Adrenal gland (tissue), 12 donors: ENCODE results near the gene CDC5L. TPM values are rescaled to one million over a fixed set of nuclear protein-coding genes. Genes with fewer than 3 reads are reported as not detected.
"Not testable (repeated sequence)": the region's sequence is repeated elsewhere in the genome, so short reads cannot be mapped to it uniquely, and the experiment has no call there.

Source experiments
- DNase-seq, 7 donors: peaks; one replicate each; pipeline ENCODE4 v3.0.0-alpha.2; 2019 to 2020
- H3K27ac ChIP-seq, 5 donors: fragments of 200-600 bp; sonication (generic) in 4 of 5; 1 replicate in 3 of 5; 2 replicates in 2 of 5; pipeline versions ENCODE4 v1.5.1 to v1.8.0; 2016 to 2020; ENCODE audit warnings: mild to moderate bottlenecking in 1 of 5
- H3K27me3 ChIP-seq: fragments of 200-600 bp; 2 replicates; pipeline ENCODE4 v1.8.0; 2021
- H3K36me3 ChIP-seq, 2 donors: fragments of 200-600 bp; replicated peaks in 1 of 2; 1 replicate in 1 of 2; 2 replicates in 1 of 2; pipeline versions ENCODE4 v1.5.1 to v1.8.0; 2018 to 2022
- H3K4me1 ChIP-seq, 2 donors: fragments of 200-600 bp; replicated peaks in 1 of 2; 1 replicate in 1 of 2; 2 replicates in 1 of 2; pipeline versions ENCODE4 v1.5.1 to v1.8.0; 2018 to 2021
- H3K4me3 ChIP-seq, 4 donors: fragments of 200-600 bp; sonication (generic) in 3 of 4; one replicate each; pipeline ENCODE4 v1.5.1; 2016 to 2018
- H3K9me3 ChIP-seq, 3 donors: fragments of 200-600 bp; sonication (generic) in 1 of 3; replicated peaks in 1 of 3; 1 replicate in 2 of 3; 2 replicates in 1 of 3; pipeline versions ENCODE4 v1.5.1 to v1.8.0; 2016 to 2021
- CTCF ChIP-seq, 6 experiments: fragments of 450-650 bp in 4 of 6; fragments of 200-600 bp in 2 of 6; sonication (generic) in 1 of 6; IDR thresholded peaks; 1 replicate in 5 of 6; 2 replicates in 1 of 6; pipeline versions ENCODE4 v1.5.1 to v1.8.0; 2016 to 2021; ENCODE audit warnings: antibody characterized with exemption in 6 of 6, mild to moderate bottlenecking in 2 of 6, moderate library complexity in 1 of 6
- POLR2A ChIP-seq, 2 donors: fragments of 450-650 bp; IDR thresholded peaks; one replicate each; pipeline ENCODE4 v1.6.1; 2017; ENCODE audit warnings: antibody characterized with exemption in 2 of 2, mild to moderate bottlenecking in 2 of 2, moderate library complexity in 1 of 2
- WGBS, 4 donors: extraction: QIAGEN DNeasy Blood & Tissue Kit in 2 of 4; methylation state at CpG; one replicate each; pipeline versions ENCODE4 v1.1.5 to v1.1.7; 2013 to 2017; 5-methylcytosine and 5-hydroxymethylcytosine counted together
- intact Hi-C, 2 donors: fragments of 100-400 bp; cut with DNase I; formaldehyde crosslinking; loops; one replicate each; pipeline versions ENCODE4 v1.14.1 to v1.15.0; 2022 to 2023
- polyA plus RNA-seq, 3 donors: library from polyadenylated mRNA; stranded (reverse); fragments of 200-250 nt in 2 of 3; fragments of 350-450 nt in 1 of 3; fragmentation: Illumina TruSeq in 1 of 3; extraction: RNeasy Lipid Tissue Mini Kit (QIAGEN cat#74804) in 1 of 3; gene quantifications; one replicate each; pipeline ENCODE4 v1.2.3, GENCODE V29; 2013 to 2014
- total RNA-seq, 9 donors: library from RNA; depleted of rRNA in 4 of 9; stranded (reverse); fragments of >200 nt in 4 of 9; fragments of 120-200 nt in 1 of 9; fragmentation: NEBNext Ultra II Directional in 1 of 9; extraction: Animal tissue kit (Norgen Biotek cat#: 25700) in 1 of 9; gene quantifications; one replicate each; pipeline versions ENCODE4 v1.1.0 to v1.2.4, GENCODE V29; 2013 to 2023
- donor health status: healthy with polysubstance abuse.
- donor health status: Bipolar disorder and iron deficiency.
- donor health status: DM: yes; HTN: yes; CAD: no.
- donor health status: DM: no; HTN: no; CAD: no.
- donor health status: DM: no; HTN: no; CAD: no.
- donor health status: DM: yes; HTN: yes; CAD: no.

The CDC5L gene
- total and polyA plus RNA-seq, 12 donors: 5.6 to 39.3 (median 20.8) TPM

DNA sequence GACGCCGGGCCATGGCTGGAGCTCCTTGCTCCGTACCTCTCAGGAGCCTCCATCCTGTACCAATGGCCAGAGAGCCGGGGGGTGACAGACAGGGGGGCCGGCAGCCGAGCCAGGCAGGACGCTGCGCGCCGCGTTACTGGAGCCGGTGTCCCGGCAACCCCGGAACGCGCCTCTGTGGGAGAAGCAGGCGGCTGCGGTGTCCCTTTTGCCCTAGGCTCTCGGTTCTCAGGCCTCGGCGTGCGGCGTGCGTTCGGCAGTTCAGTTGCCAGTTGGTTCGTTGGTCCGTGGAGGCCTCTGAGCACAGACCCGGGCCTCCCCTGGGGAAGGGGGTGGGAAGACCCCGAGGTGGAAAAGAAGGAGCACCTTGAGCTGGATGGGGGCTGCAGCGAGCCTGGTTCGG is 45.0 kb upstream of the CDC5L start, which contains the start of gene SPATS1:
Gene SPATS1 (plus strand): TSS at position 162 of the 400 bp plus-strand sequence. CDS start 446 bp downstream, outside the sequence.
- WGBS, 4 donors: 12 to 16% (median 15%) methylated on average over 13 to 31 of the region's 31 CpGs
- no peaks in the 10 kb centered on the region for H3K36me3 ChIP-seq
- peak in 3 of 7 donors; percentile 24 to 80 (median 32) for DNase-seq
- H3K9me3 ChIP-seq: no peaks in the 10 kb centered on the region
- intact Hi-C loops: no loop called here
- H3K4me1 ChIP-seq: no peaks in the 10 kb centered on the region
- TF ChIP-seq POLR2A (IDR thresholded peaks at IDR 0.05): no peak
- no peak for TF ChIP-seq CTCF (IDR thresholded peaks at IDR 0.05)
- H3K27ac ChIP-seq: peak within 1 kb of the TSS in 1 of 5 donors; percentile 65
- no peak within 1 kb of the TSS for H3K4me3 ChIP-seq
- peaks cover 18% of the 10 kb centered on the region for H3K27me3 ChIP-seq

DNA sequence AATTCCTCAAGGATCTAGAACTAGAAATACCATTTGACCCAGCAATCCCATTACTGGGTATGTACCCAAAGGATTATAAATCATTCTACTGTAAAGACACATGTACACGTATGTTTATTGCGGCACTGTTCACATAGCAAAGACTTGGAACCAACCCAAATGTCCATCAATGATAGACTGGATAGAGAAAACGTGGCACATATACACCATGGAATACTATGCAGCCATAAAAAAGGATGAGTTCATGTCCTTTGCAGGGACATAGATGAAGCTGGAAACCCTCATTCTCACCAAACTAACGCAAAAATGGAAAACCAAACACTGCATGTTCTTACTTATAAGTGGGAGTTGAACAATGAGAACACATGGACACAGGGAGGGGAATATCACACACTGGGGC is 40.7 kb upstream of the CDC5L start:
- H3K9me3 ChIP-seq, H3K4me1 ChIP-seq, H3K36me3 ChIP-seq, intact Hi-C loops, DNase-seq, H3K27ac ChIP-seq, H3K4me3 ChIP-seq: not testable (repeated sequence)
- WGBS, 4 donors: 74 to 82% (median 80%) methylated on average over 4 of the region's 4 CpGs
- H3K27me3 ChIP-seq: peaks cover 18% of the 10 kb centered on the region

DNA sequence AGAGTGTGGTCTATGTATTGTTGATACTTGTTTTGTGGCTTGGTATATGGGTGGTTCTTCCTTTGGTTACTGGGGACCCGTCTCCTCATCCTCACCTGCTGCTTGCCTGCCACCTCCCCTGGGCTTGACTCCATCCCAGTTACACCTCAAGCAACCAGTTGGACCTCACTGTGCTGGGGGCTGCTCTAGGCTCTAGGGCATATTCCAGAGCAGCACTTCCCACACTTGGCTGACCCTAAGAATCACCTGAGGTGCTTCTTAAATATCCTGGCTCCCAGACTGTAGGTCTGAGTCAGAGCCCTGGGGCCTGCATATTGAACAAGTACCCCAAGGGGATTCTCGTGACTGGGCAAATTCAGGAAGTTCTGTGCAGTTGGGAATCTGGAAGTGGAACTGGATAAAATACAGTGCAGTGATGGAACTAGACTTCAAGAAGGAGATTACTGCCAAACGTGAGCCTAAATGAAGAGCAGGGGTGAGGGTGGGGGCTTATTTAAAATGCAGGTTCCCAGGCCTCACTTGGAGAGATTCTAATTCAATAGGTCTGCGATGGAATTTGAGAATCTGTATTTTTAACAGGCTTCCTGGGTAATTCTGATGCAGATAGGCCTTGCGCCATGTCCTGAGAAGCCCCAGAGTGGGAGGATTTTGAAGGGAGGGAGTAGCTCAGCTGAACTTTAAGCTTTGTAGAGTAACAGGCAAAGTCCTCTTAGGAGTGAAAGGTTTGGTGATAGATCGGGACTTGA is 37.4 kb upstream of the CDC5L start:
- no peak for DNase-seq
- Histone ChIP-seq H3K9me3 (no peaks in the 10 kb centered on the region), H3K4me3 (no peak overlapping the region), H3K36me3 (no peaks in the 10 kb centered on the region), H3K27me3 (peaks cover 5% of the 10 kb centered on the region), H3K27ac (no peak overlapping the region), H3K4me1 (no peaks in the 10 kb centered on the region)
- intact Hi-C loops: no loop called here
- TF ChIP-seq POLR2A (IDR thresholded peaks at IDR 0.05): no peak
- no peak for TF ChIP-seq CTCF (IDR thresholded peaks at IDR 0.05)
- 70 to 75% (median 73%) methylated on average over 6 of the region's 6 CpGs for WGBS, 4 donors

- WGBS, 4 donors: 69 to 79% (median 75%) methylated on average over 4 of the region's 4 CpGs
- DNase-seq, intact Hi-C loops, H3K27me3 ChIP-seq, H3K27ac ChIP-seq, H3K9me3 ChIP-seq, H3K4me1 ChIP-seq, H3K4me3 ChIP-seq, H3K36me3 ChIP-seq: not testable (repeated sequence)
Observed at GRCh38 chr6:44350650-44350994, 36.9 kb upstream of the CDC5L start.

DNA sequence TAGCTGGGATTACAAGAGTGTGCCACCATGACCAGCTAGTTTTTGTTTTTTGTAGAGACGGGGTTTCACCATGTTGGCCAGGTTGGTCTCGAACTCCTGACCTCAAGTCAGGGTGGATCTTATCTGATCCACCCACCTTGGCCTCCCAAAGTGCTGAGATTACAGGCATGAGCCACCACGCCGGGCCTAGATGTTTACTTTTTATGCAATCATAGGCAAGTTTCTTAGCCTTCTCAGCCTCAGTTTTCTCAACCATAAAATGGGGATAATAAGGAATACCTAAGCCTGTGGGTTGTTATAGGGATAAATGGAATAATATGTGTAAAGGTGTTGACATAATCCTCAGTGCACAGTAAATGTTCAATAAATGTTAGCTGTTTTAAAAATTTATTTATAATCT is 35.2 kb upstream of the CDC5L start:
- TF ChIP-seq CTCF (IDR thresholded peaks at IDR 0.05) (no peak), POLR2A (IDR thresholded peaks at IDR 0.05) (no peak)
- no peak overlapping the region for H3K27ac ChIP-seq
- intact Hi-C loops: no loop called here
- no peak overlapping the region for H3K4me3 ChIP-seq
- H3K9me3 ChIP-seq: no peaks in the 10 kb centered on the region
- no peak for DNase-seq
- H3K27me3 ChIP-seq: no peaks in the 10 kb centered on the region
- H3K36me3 ChIP-seq: no peaks in the 10 kb centered on the region
- no peaks in the 10 kb centered on the region for H3K4me1 ChIP-seq
- WGBS, 4 donors: 81 to 92% (median 90%) methylated on average over 4 of the region's 4 CpGs
